K562 (cell line): ENCODE measurements around the gene PDE6G. TPM values are rescaled to one million over a fixed set of nuclear protein-coding genes. Genes with fewer than 3 reads are reported as not detected.

Experiments
- ATAC-seq: fragments of 200-7000 bp; cut with Tn5 transposase; 3 replicates; pipeline ENCODE4 v1.9.1; 2020; ENCODE audit warnings: moderate library complexity
- BruUV-seq: library from RNA; stranded (reverse); fragments of 400-500 nt; replicated peaks from 2 replicates; lab custom pipeline; 2021; lab: Mats Ljungman, UMichigan
- CTCF ChIA-PET: fragments of 300-600 bp; formaldehyde crosslinking; extraction: SDS; loops from one replicate; lab custom pipeline; 2021; ENCODE audit warnings: low intra/inter-chr PET ratio; lab: Yijun Ruan, JAX
- POLR2A ChIA-PET: fragments of 300-600, 350-650 bp; sonication (Branson Sonifier 250); formaldehyde crosslinking; extraction: SDS; loops from one replicate; lab custom pipeline; 2021; ENCODE audit warnings: antibody characterized with exemption, inconsistent platforms; lab: Yijun Ruan, JAX
- DNase-seq, 4 experiments: peaks; one replicate each; pipeline versions ENCODE4 v3.0.0 to v3.0.0-alpha.2; 2011 to 2018; ENCODE audit warnings: low spot score in 3 of 4, mixed read lengths in 3 of 4; ENCODE audit errors: extremely low read depth in 1 of 4
- FAIRE-seq: peaks from 2 replicates; lab custom pipeline; 2011; peaks lifted over from hg19 to GRCh38; lab: Jason Lieb, UNC
- H2AFZ ChIP-seq: 2 replicates; pipeline ENCODE4 v1.6.0; 2011; ENCODE audit warnings: low read depth, low read length, control low read depth, inconsistent platforms
- H3K27ac ChIP-seq: fragments of 200-600 bp; 3 replicates; pipeline ENCODE4 v1.8.0; 2011; ENCODE audit warnings: low read depth, mild to moderate bottlenecking, control low read depth, inconsistent platforms, low read length, moderate library complexity, mixed read lengths; ENCODE audit errors: extremely low read depth
- H3K27me3 ChIP-seq, 2 experiments: fragments of 300-600 bp in 1 of 2; 2 replicates in 1 of 2; 3 replicates in 1 of 2; pipeline versions ENCODE4 v1.6.0 to v1.8.0; 2011; ENCODE audit warnings: inconsistent platforms in 2 of 2, low read length in 2 of 2, mild to moderate bottlenecking in 1 of 2, mixed read lengths in 1 of 2, moderate library complexity in 1 of 2; ENCODE audit not compliant: control insufficient read depth in 2 of 2, insufficient read depth in 2 of 2
- H3K36me3 ChIP-seq: fragments of 300-600 bp; 3 replicates; pipeline ENCODE4 v1.8.0; 2011; ENCODE audit warnings: mild to moderate bottlenecking, low read length, inconsistent platforms; ENCODE audit not compliant: control insufficient read depth, insufficient read depth
- H3K4me1 ChIP-seq, 2 experiments: fragments of 200-600 bp in 1 of 2; replicated peaks in 1 of 2; 2 replicates in 1 of 2; 3 replicates in 1 of 2; pipeline versions ENCODE4 v1.5.1 to v1.8.0; 2011; ENCODE audit warnings: inconsistent platforms in 2 of 2, low read length in 2 of 2, mild to moderate bottlenecking in 1 of 2, mixed read lengths in 1 of 2, moderate library complexity in 1 of 2; ENCODE audit not compliant: control insufficient read depth in 2 of 2, insufficient read depth in 2 of 2
- H3K4me2 ChIP-seq: 2 replicates; pipeline ENCODE4 v1.6.1; 2011; ENCODE audit warnings: low read length, control low read depth, inconsistent platforms, mixed read lengths; ENCODE audit not compliant: insufficient read depth
- H3K4me3 ChIP-seq: fragments of 200-600 bp; sonication (generic), shearing (Covaris generic); 2 replicates; pipeline ENCODE4 v1.5.1; 2016; ENCODE audit warnings: control low read depth, inconsistent platforms
- H3K79me2 ChIP-seq: fragments of 200-600 bp; 3 replicates; pipeline ENCODE4 v1.8.0; 2011; ENCODE audit warnings: low read length, inconsistent platforms; ENCODE audit not compliant: control insufficient read depth, insufficient read depth
- H3K9ac ChIP-seq, 2 experiments: 2 replicates each; pipeline versions ENCODE4 v1.6.0 to v1.6.1; 2011; ENCODE audit warnings: low read depth in 2 of 2, low read length in 2 of 2, control low read depth in 1 of 2, inconsistent platforms in 1 of 2, mild to moderate bottlenecking in 1 of 2, mixed read lengths in 1 of 2; ENCODE audit not compliant: insufficient read depth in 1 of 2
- H3K9me1 ChIP-seq: one replicate; pipeline ENCODE4 v1.6.0; 2011; ENCODE audit warnings: inconsistent platforms, mild to moderate bottlenecking, low read length, moderate library complexity; ENCODE audit not compliant: control insufficient read depth, insufficient read depth
- H3K9me3 ChIP-seq: replicated peaks from 2 replicates; pipeline ENCODE4 v1.5.1; 2011; ENCODE audit warnings: low read depth, low read length, inconsistent platforms; ENCODE audit not compliant: control insufficient read depth, insufficient read depth
- H4K20me1 ChIP-seq: replicated peaks from 2 replicates; pipeline ENCODE4 v1.6.1; 2011; ENCODE audit warnings: low read length, inconsistent platforms, mixed read lengths; ENCODE audit not compliant: control insufficient read depth, insufficient read depth
- EWSR1 ChIP-seq: fragments of 450-650 bp; IDR thresholded peaks from 2 replicates; pipeline ENCODE4 v1.6.1; 2018; ENCODE audit warnings: borderline replicate concordance, mild to moderate bottlenecking, low read depth, moderate library complexity; ENCODE audit not compliant: partially characterized antibody
- HIVEP1 ChIP-seq: fragments of 250-450 bp; sonication (Bioruptor Pico); IDR thresholded peaks from 2 replicates; pipeline ENCODE4 v1.4.0; 2020; ENCODE audit warnings: mild to moderate bottlenecking
- HOMEZ ChIP-seq: fragments of 250-450 bp; sonication (Bioruptor Pico); IDR thresholded peaks from 2 replicates; pipeline ENCODE4 v1.4.0; 2020; ENCODE audit warnings: mild to moderate bottlenecking, moderate library complexity
- NCOA2 ChIP-seq, 2 experiments: fragments of 450-650 bp; IDR thresholded peaks; 2 replicates each; pipeline ENCODE4 v1.6.1; 2018; ENCODE audit warnings: mild to moderate bottlenecking in 2 of 2, moderate library complexity in 1 of 2; ENCODE audit not compliant: partially characterized antibody in 2 of 2
- SRSF9 ChIP-seq: fragments of 200-400 bp; formaldehyde crosslinking; IDR thresholded peaks from 2 replicates; pipeline ENCODE4 v1.6.1; 2017; ENCODE audit warnings: low read depth, low read length, borderline replicate concordance
- SUPT5H ChIP-seq: fragments of 450-650 bp; IDR thresholded peaks from 2 replicates; pipeline ENCODE4 v1.6.1; 2016
- TAF15 ChIP-seq: fragments of 200-400 bp; formaldehyde crosslinking; IDR thresholded peaks from 2 replicates; pipeline ENCODE4 v1.6.1; 2017; ENCODE audit warnings: mild to moderate bottlenecking, low read depth, low read length, moderate library complexity
- TCF7 ChIP-seq: sonication (generic); IDR thresholded peaks from 2 replicates; pipeline ENCODE4 v1.6.1; 2016; ENCODE audit warnings: antibody characterized with exemption, borderline replicate concordance
- TOE1 ChIP-seq, 2 experiments: fragments of 450-650 bp in 1 of 2; sonication (generic) in 1 of 2; formaldehyde crosslinking in 1 of 2; IDR thresholded peaks; 2 replicates each; pipeline versions ENCODE4 v1.7.1 to v1.8.0; 2016 to 2022; ENCODE audit warnings: borderline replicate concordance in 2 of 2, mild to moderate bottlenecking in 2 of 2, antibody characterized with exemption in 1 of 2, inconsistent platforms in 1 of 2, low read depth in 1 of 2, missing genetic modification reagents in 1 of 2, moderate library complexity in 1 of 2
- ZBTB17 ChIP-seq: fragments of 450-650 bp; formaldehyde crosslinking; IDR thresholded peaks from 2 replicates; pipeline ENCODE4 v1.4.0; 2020; ENCODE audit warnings: mild to moderate bottlenecking
- ZNF12 ChIP-seq: sonication (generic); formaldehyde crosslinking; IDR thresholded peaks from 2 replicates; pipeline ENCODE4 v1.4.0; 2020; ENCODE audit warnings: mild to moderate bottlenecking, missing genetic modification reagents
- whole genome bisulfite sequencing: fragments of 100-300 bp; shearing (Covaris generic); methylation state at CpG from one replicate; pipeline ENCODE4 v1.1.6; 2016; ENCODE audit warnings: low coverage, mixed read lengths; ENCODE audit not compliant: insufficient coverage; ENCODE audit errors: missing lambda C conversion rate; 5-methylcytosine and 5-hydroxymethylcytosine counted together
- in situ Hi-C: fragments of 300-500 bp; cut with MboI; formaldehyde crosslinking; loops from 4 replicates; pipeline ENCODE4 v1.15.0; 2018; ENCODE audit warnings: inconsistent platforms, mixed read lengths
- intact Hi-C: fragments of 100-400 bp; cut with micrococcal nuclease; formaldehyde crosslinking; loops from 2 replicates; pipeline ENCODE4 v1.14.2; 2022
- polyA plus RNA-seq, 8 experiments: library from polyadenylated mRNA; depleted of rRNA in 4 of 8; stranded (reverse) in 5 of 8; unstranded in 3 of 8; fragments of >200 nt; fragmentation: Nextera tagmentation in 2 of 8; fragmentation: Illumina TruSeq in 1 of 8; extraction: Ambion mirVana in 2 of 8; extraction: Trizol in 1 of 8; gene quantifications; 2 replicates each; pipeline versions ENCODE4 v1.2.1 to v1.2.3, GENCODE V29; 2011 to 2014; ENCODE audit warnings: inconsistent platforms in 1 of 8, missing spikeins in 1 of 8
- total RNA-seq, 7 experiments: library from RNA; depleted of rRNA in 6 of 7; stranded (reverse); fragments of >200 nt in 6 of 7; fragmentation: Illumina TruSeq in 2 of 7; extraction: Trizol in 2 of 7; gene quantifications; 2 replicates each; pipeline versions ENCODE4 v1.2.1 to v1.2.3, GENCODE V29; 2011 to 2021; ENCODE audit warnings: low replicate concordance in 1 of 7
- TF ChIP-seq, protein P1 (sequence below): fragments of 250-450 bp; sonication (Bioruptor Pico); IDR thresholded peaks from 2 replicates; pipeline ENCODE4 v1.8.0; 2022; ENCODE audit warnings: moderate library complexity, mild to moderate bottlenecking, inconsistent platforms
- TF ChIP-seq, protein P2 (sequence below), 2 experiments: fragments of 450-650 bp; IDR thresholded peaks; 2 replicates each; pipeline ENCODE4 v1.6.1; 2016
- TF ChIP-seq, protein P3 (sequence below): sonication (generic); formaldehyde crosslinking; IDR thresholded peaks from 2 replicates; pipeline ENCODE4 v1.8.0; 2022; ENCODE audit warnings: missing genetic modification reagents, mild to moderate bottlenecking, moderate library complexity, borderline replicate concordance

Gene PDE6G
- total and polyA plus RNA-seq, 9 of the 15 experiments (the other 6 are each of a cell fraction or from before 2014, with no cell fraction given) = 0.14 to 0.59 TPM; not detected in 7

- intact Hi-C loops = loop anchor here (5.0 kb wide), 1 partner anchor 35 kb away; the partner anchor contains the start of gene MRPL12
- Histone ChIP-seq H3K27ac (peak overlapping the region; percentile 68), H3K9me1 (no peaks in the 10 kb centered on the region), H3K79me2 (peaks cover 63% of the 10 kb centered on the region), H3K4me1 (peaks cover 31 to 82% of the 10 kb centered on the region in 2 experiments), H3K36me3 (peaks cover 68% of the 10 kb centered on the region), H3K9ac (peak overlapping the region; percentile 91 to 99), H3K4me3 (peak overlapping the region; percentile 87), H3K9me3 (no peaks in the 10 kb centered on the region), H4K20me1 (no peaks in the 10 kb centered on the region), H3K27me3 (no peaks in the 10 kb centered on the region), H2AFZ (0 out of 2 replicates have a peak overlapping the region, but pooled peaks have one; percentile 49), H3K4me2 (peak overlapping the region; percentile 85)
- ChIA-PET CTCF (interaction anchor here (0.7 kb wide), 1 partner anchor 12 kb away, joined by 5 read pairs; no protein-coding TSS in a partner anchor), POLR2A (interaction anchor here (0.6 to 2.0 kb wide), 10 partner anchors 9 to 256 kb away, joined by 3 to 9 read pairs (median 4); partner anchors contain the start of genes ARL16 and HGS)
- DNase-seq = peak in 3 of 4 experiments; percentile 37 to 80 (median 54)
- peak; percentile 48 for ATAC-seq
- in situ Hi-C loops = no loop called here
- BruUV-seq = TSS peak; percentile 60
- FAIRE-seq = no peak
- WGBS = 8% methylated on average over 18 of the region's 18 CpGs
- TF ChIP-seq, protein P1, sequence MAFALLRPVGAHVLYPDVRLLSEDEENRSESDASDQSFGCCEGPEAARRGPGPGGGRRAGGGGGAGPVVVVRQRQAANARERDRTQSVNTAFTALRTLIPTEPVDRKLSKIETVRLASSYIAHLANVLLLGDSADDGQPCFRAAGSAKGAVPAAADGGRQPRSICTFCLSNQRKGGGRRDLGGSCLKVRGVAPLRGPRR = no peak
- TF ChIP-seq TCF7 (no peak), ZBTB17 (CRISPR knock-in tag) (no peak), HOMEZ (no peak), TAF15 (no peak), SRSF9 (no peak), TOE1 (IDR thresholded peaks at IDR 0.05; ENCODE audit: borderline replicate concordance) (peak; percentile 11; the same call in 1 of the 2 replicates), TOE1 (CRISPR knock-in tag; IDR thresholded peaks at IDR 0.05; ENCODE audit: borderline replicate concordance, low read depth) (no peak), SUPT5H (no peak), ZNF12 (CRISPR knock-in tag) (peak; percentile 58; the same call in 1 of the 2 replicates), HIVEP1 (no peak), NCOA2 (IDR thresholded peaks at IDR 0.05; ENCODE audit: partially characterized antibody in 2 of 2) (no peak), EWSR1 (no peak)
- TF ChIP-seq, protein P2, sequence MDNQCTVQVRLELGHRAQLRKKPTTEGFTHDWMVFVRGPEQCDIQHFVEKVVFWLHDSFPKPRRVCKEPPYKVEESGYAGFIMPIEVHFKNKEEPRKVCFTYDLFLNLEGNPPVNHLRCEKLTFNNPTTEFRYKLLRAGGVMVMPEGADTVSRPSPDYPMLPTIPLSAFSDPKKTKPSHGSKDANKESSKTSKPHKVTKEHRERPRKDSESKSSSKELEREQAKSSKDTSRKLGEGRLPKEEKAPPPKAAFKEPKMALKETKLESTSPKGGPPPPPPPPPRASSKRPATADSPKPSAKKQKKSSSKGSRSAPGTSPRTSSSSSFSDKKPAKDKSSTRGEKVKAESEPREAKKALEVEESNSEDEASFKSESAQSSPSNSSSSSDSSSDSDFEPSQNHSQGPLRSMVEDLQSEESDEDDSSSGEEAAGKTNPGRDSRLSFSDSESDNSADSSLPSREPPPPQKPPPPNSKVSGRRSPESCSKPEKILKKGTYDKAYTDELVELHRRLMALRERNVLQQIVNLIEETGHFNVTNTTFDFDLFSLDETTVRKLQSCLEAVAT (IDR thresholded peaks at IDR 0.05) = no peak
- TF ChIP-seq, protein P3, sequence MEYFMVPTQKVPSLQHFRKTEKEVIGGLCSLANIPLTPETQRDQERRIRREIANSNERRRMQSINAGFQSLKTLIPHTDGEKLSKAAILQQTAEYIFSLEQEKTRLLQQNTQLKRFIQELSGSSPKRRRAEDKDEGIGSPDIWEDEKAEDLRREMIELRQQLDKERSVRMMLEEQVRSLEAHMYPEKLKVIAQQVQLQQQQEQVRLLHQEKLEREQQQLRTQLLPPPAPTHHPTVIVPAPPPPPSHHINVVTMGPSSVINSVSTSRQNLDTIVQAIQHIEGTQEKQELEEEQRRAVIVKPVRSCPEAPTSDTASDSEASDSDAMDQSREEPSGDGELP (CRISPR knock-in tag) = peak; percentile 62
These were observed 11.4 kb upstream of the PDE6G start for GRCh38 chr17:81667754-81668153.
